ENCODE measurements around the gene TGM3. TPM values are rescaled to one million over a fixed set of nuclear protein-coding genes. Genes with fewer than 3 reads are reported as not detected.
"Not testable (repeated sequence)": the region's sequence is repeated elsewhere in the genome, so short reads cannot be mapped to it uniquely, and the experiment has no call there.

The TGM3 gene
- total RNA-seq, 2 experiments from 2014 or later = not detected

DNA sequence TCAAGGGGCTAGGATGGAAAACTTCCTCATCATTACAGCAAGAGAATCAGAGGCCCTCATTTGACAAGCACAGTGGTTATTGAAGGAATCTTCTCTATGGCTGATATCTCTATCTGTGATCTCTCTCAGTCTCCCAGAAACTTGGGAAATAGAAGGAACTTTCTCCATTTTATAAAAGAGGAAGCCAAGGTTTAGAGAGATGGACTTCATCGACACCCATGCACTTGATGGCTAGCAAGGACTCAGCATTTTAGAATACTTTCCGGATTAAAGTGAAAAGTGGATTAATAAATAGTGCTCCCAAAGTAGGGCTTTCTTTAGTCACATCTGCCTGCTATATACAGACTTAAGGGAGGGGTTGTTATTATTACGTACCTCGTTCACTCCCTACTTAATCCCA, 34.2 kb upstream of the TGM3 start:
- POLR2A ChIA-PET = no interaction called here
- intact Hi-C loops (cut with DNase I, micrococcal nuclease) = no loop called here
- Mint-ChIP-seq H3K9me3 (ENCODE audit: low read depth) (no peaks in the 10 kb centered on the region), H3K4me1 (no peaks in the 10 kb centered on the region), H3K27ac (no peak overlapping the region), H3K4me3 (no peak overlapping the region), H3K27me3 (peaks cover 11% of the 10 kb centered on the region), H3K36me3 (ENCODE audit: low read depth) (no peaks in the 10 kb centered on the region)
- no peak for ATAC-seq
- CTCF ChIA-PET = no interaction called here
- DNase-seq = no peak

DNA sequence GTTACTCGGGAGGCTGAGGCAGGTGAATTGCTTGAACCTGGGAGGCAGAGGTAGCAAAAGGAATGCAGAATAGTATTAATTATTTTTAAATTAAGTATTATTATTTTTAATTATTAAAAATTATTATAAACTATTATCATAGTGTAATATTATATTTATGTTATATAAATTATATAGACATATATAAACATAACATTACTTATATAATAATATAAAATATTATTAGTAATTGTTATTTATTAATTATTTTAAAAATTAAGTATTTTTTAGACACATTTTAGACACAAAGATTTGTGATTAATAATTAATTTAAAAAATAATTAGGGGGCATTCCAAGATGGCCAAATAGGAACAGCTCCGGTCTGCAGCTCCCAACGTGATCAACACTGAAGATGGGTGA, 31.7 kb upstream of the TGM3 start:
- ChIA-PET CTCF (interaction anchor here (0.7 kb wide), 1 partner anchor 9 kb away, joined by 3 read pairs; no protein-coding TSS in a partner anchor), POLR2A (no interaction called here)
- no peaks in the 10 kb centered on the region for H3K4me1 Mint-ChIP-seq

DNA sequence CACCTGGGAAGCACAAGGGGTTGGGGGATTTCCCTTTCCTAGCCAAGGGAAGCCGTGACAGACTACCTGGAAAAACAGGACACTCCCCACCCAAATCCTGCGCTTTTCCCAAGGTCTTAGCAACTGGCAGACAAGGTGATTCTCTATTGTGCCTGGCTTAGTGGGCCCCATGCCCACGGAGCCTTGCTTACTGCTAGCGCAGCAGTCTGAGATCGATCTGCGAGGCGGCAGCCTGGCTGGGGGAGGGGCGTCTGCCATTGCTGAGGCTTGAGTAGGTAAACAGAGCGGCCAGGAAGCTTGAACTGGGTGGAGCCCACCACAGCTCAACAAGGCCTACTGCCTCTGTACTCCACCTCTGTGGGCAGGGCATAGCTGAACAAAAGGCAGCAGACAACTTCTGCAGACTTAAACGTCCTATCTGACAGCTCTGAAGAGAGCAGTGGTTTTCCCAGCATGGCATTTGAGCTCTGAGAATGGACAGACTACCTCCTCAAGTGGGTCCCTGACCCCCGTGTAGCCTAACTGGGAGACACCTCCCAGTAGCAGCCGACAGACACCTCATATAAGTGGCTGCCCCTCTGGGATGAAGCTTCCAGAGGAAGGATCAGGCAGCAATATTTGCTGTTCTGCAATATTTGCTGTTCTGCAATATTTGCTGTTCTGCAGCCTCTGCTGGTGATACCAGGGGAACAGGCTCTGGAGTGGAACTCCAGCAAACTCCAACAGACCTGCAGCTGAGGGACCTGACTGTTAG, 31.0 kb upstream of the TGM3 start:
- H3K27me3 Mint-ChIP-seq = peaks cover 19% of the 10 kb centered on the region

More for the DNA sequence above, 31.7 kb upstream of the TGM3 start:
- intact Hi-C loops (cut with DNase I, micrococcal nuclease) = no loop called here
- Mint-ChIP-seq H3K9me3 (ENCODE audit: low read depth) (no peaks in the 10 kb centered on the region), H3K27ac (no peak overlapping the region), H3K4me3 (no peak overlapping the region), H3K36me3 (ENCODE audit: low read depth) (no peaks in the 10 kb centered on the region), H3K27me3 (peaks cover 19% of the 10 kb centered on the region)
- ATAC-seq (no peak), DNase-seq (no peak)

DNA sequence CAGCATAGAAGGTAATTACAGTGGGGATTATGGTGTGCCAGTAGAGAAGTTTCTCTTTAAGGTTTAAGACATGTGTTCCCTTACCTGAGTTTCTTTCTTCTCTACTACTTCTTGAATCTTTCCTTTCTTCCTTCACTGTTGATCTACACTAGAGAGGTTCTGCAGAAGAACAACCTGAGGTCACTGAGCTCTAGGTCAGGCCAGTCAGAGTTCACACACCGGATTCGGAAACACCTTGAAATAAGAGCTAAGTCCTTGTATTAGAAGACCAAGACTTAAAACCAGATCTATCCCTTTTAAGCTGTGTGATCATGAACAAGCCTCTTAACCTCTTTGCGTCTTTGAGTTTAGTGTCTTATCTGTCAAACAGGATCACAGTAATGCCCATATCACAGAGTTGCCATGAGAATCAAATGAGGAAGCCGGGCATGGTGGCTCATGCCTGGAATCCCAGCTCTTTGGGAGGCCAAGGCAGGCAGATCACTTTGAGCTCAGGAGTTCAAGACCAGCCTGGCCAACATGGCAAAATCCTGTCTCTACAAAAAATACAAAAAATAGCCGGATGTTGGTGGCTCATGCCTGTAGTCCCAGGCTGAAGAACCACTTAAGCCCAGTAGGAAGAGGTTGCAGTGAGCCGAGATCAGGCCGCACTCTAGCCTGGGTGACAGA, 22.0 kb upstream of the TGM3 start:
- no peak for ATAC-seq
- H3K36me3 Mint-ChIP-seq (ENCODE audit: low read depth) = no peaks in the 10 kb centered on the region
- peaks cover 3% of the 10 kb centered on the region for H3K9me3 Mint-ChIP-seq (ENCODE audit: low read depth)
- CTCF ChIA-PET = no interaction called here
- H3K4me3 Mint-ChIP-seq = no peak overlapping the region
- POLR2A ChIA-PET = no interaction called here
- H3K4me1 Mint-ChIP-seq = no peaks in the 10 kb centered on the region
- H3K27me3 Mint-ChIP-seq = peaks cover 11% of the 10 kb centered on the region
- no peak overlapping the region for H3K27ac Mint-ChIP-seq
- no peak for DNase-seq
- intact Hi-C loops (cut with DNase I, micrococcal nuclease) = no loop called here

More for the DNA sequence above, 31.0 kb upstream of the TGM3 start:
- H3K36me3 Mint-ChIP-seq (ENCODE audit: low read depth); H3K4me1 Mint-ChIP-seq; POLR2A ChIA-PET; intact Hi-C loops (cut with DNase I, micrococcal nuclease); ATAC-seq; H3K27ac Mint-ChIP-seq; H3K9me3 Mint-ChIP-seq (ENCODE audit: low read depth); H3K4me3 Mint-ChIP-seq: not testable (repeated sequence)
- CTCF ChIA-PET = interaction anchor here (0.6 kb wide), 1 partner anchor 10 kb away, joined by 4 read pairs; no protein-coding TSS in a partner anchor
- peak; percentile 10 for DNase-seq

DNA sequence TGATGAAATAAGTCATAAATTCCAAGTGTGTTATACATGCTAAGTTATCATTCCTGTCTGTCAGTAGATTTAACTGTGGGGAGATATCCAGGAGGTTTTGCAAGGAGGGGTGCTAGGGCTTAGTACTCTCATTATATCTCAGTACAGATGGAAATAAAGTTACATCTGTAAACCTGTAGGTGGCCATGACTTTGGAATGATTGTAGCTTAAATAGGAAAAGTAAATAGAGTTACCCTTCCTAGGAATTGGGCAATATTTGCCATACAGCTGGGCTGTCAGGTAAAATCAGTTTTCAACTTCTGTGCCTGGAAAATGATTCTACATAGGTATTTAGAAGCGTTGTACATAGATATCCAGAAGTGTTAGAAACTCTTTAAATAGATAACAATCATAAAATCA, 19.8 kb upstream of the TGM3 start:
- Mint-ChIP-seq H3K27ac (no peak overlapping the region), H3K27me3 (peaks cover 11% of the 10 kb centered on the region), H3K9me3 (ENCODE audit: low read depth) (no peaks in the 10 kb centered on the region), H3K4me3 (no peak overlapping the region), H3K4me1 (no peaks in the 10 kb centered on the region), H3K36me3 (ENCODE audit: low read depth) (no peaks in the 10 kb centered on the region)
- no peak for ATAC-seq
- intact Hi-C loops (cut with DNase I, micrococcal nuclease) = no loop called here
- no peak for DNase-seq
- ChIA-PET POLR2A (no interaction called here), CTCF (interaction anchor here (1.6 kb wide), 1 partner anchor 102 kb away, joined by 3 read pairs; no protein-coding TSS in a partner anchor)

DNA sequence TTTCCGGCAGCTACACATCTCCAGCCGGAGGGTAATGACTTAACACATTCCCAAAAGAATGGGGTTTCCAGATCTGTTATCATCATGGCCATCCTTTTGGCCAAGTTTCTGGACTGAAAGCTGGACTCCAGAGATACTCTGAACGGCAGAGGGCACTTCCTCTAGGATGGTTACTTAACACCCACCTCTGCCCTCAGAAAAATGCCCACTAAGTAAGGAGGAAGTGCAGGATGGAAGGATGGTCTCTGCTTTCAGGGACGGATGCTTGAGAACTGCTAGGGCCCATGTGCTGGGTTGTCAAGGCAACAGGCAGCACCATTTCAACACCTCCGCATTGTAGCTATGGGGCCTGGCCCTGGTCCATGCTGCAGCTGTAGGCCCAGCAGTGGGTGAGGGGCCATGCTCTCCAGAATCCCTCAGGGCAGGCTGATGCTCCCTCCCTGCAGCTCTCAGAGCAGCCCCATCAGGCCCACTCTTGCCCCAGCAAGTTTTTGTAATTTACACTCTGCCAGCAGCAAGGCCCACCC, 16.5 kb upstream of the TGM3 start:
- no peaks in the 10 kb centered on the region for H3K9me3 Mint-ChIP-seq (ENCODE audit: low read depth)
- ATAC-seq (no peak), DNase-seq (no peak)
- intact Hi-C loops (cut with DNase I, micrococcal nuclease) = no loop called here
- no peaks in the 10 kb centered on the region for H3K4me1 Mint-ChIP-seq
- H3K27ac Mint-ChIP-seq = no peak overlapping the region
- H3K27me3 Mint-ChIP-seq = peaks cover 11% of the 10 kb centered on the region
- ChIA-PET POLR2A (no interaction called here), CTCF (interaction anchor here (0.6 to 0.8 kb wide), 2 partner anchors 71 to 531 kb away, joined by 3 read pairs; no protein-coding TSS in a partner anchor)
- no peak overlapping the region for H3K4me3 Mint-ChIP-seq
- no peaks in the 10 kb centered on the region for H3K36me3 Mint-ChIP-seq (ENCODE audit: low read depth)

DNA sequence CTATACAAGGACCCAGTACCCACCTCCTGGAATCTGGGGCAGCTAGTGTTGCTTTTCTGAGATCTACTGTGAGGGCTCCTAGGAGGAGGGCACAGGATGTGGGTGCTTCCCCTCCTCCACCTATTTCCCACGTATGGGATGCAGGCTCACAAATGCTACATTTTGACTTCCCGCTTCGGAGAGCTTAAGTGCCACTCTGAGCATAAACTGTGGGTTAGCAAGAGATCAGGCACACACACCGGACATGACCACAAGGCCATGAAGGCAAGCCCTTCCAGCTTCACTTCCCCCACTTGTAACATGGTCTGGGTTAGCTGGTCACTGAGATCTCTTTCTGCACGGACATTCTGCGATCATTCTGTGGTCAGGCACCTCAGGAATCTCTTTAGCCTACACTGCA, 15.7 kb upstream of the TGM3 start:
- DNase-seq (no peak), ATAC-seq (no peak)
- H3K27ac Mint-ChIP-seq = no peak overlapping the region
- ChIA-PET POLR2A (no interaction called here), CTCF (no interaction called here)
- peaks cover 8% of the 10 kb centered on the region for H3K27me3 Mint-ChIP-seq
- H3K36me3 Mint-ChIP-seq (ENCODE audit: low read depth) = no peaks in the 10 kb centered on the region
- H3K9me3 Mint-ChIP-seq (ENCODE audit: low read depth) = no peaks in the 10 kb centered on the region
- intact Hi-C loops (cut with DNase I, micrococcal nuclease) = no loop called here
- no peak overlapping the region for H3K4me3 Mint-ChIP-seq
- H3K4me1 Mint-ChIP-seq = no peaks in the 10 kb centered on the region

DNA sequence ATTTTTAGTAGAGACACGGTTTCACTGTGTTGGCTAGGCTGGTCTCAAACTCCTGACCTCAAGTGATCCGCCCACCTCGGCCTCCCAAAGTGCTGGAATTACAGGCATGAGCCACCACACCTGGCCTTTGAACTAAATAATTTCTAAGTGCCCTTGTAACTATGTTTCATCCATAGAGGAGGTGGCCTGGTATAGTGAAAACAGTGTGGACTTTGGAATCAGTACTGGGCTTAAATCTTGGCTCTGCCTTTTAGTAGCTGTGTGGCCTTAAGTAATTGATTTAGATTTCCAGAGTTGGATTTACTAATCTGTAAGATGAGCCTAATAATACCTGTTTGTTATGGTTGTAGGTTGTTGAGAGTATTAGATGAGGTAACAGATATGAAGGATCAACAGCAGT, 14.2 kb upstream of the TGM3 start:
- Mint-ChIP-seq H3K36me3 (ENCODE audit: low read depth) (no peaks in the 10 kb centered on the region), H3K27me3 (peaks cover 5% of the 10 kb centered on the region), H3K4me1 (no peaks in the 10 kb centered on the region), H3K4me3 (no peak overlapping the region), H3K27ac (no peak overlapping the region), H3K9me3 (ENCODE audit: low read depth) (no peaks in the 10 kb centered on the region)
- CTCF ChIA-PET = no interaction called here
- ATAC-seq (no peak), DNase-seq (no peak)
- intact Hi-C loops (cut with DNase I, micrococcal nuclease) = no loop called here
- POLR2A ChIA-PET = no interaction called here

DNA sequence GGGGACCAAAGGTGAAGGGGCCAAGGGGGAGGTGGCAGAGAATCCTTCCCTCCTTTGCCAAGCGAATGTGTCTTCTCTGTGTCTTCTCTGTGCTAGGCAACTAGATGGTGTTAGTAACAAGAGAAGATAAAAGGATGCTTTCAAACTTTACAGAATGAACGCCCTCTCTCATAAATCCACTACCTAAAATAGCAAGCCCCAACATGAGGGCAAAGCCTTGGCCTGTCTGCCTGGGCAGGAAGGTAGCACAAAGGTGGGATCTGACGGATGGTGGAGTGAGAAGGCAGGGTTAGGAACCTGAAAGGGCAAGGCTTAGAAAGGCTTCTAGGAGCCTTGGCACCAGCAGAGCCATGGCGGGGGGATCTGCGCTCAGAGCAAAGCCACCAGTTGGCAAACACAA, 13.6 kb upstream of the TGM3 start:
- CTCF ChIA-PET = interaction anchor here (0.8 kb wide), 1 partner anchor 14 kb away, joined by 4 read pairs; no protein-coding TSS in a partner anchor
- POLR2A ChIA-PET = no interaction called here
- intact Hi-C loops (cut with DNase I, micrococcal nuclease) = no loop called here

DNA sequence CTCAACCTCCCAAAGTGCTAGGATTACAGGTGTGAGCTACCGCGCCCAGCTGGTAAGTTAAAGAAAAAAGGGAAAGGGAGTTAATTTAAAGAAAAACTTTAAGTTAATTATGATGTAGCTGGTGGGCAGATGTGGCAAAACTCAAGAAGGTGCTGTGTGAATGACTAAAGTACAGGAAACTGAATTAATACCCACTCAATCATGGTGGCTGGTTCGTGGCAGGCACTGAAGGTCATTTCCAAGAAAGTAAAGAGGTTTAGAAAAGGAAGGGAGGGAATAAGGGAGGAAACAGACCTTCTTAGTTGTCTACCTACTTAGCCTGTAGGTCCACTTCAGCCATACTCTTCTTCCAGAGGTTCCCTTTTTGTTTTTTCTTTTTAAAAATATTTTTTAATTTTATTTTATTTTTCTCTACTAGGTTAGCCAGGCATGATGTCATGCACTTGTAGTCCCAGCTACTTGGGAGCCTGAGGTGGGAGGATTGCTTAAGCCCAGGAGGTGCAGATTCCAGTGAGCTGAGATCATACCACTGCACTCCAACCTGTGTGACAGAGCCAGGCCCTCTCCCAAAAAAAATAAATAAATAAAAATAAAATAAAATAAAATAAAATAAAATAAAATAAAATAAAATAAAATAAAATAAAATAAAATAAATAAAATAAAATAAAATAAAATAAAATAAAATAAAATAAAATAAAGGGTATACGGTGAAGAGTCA, 11.9 kb upstream of the TGM3 start:
- no peaks in the 10 kb centered on the region for H3K9me3 Mint-ChIP-seq (ENCODE audit: low read depth)
- no peak for DNase-seq
- no peak overlapping the region for H3K4me3 Mint-ChIP-seq

More for the DNA sequence above, 13.6 kb upstream of the TGM3 start:
- ATAC-seq = no peak
- no peaks in the 10 kb centered on the region for H3K36me3 Mint-ChIP-seq (ENCODE audit: low read depth)
- DNase-seq = no peak
- H3K27ac Mint-ChIP-seq = no peak overlapping the region
- peaks cover 2% of the 10 kb centered on the region for H3K27me3 Mint-ChIP-seq
- no peaks in the 10 kb centered on the region for H3K9me3 Mint-ChIP-seq (ENCODE audit: low read depth)
- no peaks in the 10 kb centered on the region for H3K4me1 Mint-ChIP-seq
- no peak overlapping the region for H3K4me3 Mint-ChIP-seq

DNA sequence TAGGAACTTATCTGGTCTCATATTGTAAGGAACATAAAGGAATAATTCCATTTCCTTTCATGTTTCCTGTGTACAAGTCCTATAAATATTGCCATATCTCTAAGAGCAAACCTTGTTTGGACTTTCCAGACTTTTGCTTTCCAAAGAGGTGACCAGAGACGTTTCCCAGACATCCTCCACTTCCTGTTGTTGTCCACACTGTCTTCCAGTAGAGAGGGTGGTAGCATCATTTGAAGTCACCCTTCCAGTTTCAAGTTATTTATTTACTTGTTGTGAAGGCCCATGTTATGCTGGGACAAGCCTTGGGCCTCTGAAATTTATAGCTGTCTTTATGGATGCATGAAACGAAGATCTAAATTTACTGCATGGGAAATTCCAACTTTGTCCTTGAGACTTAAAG, 10.6 kb upstream of the TGM3 start:
- no peaks in the 10 kb centered on the region for H3K4me1 Mint-ChIP-seq
- POLR2A ChIA-PET = interaction anchor here (0.6 kb wide), 1 partner anchor 68 kb away, joined by 10 read pairs; no protein-coding TSS in a partner anchor
- intact Hi-C loops (cut with DNase I, micrococcal nuclease) = no loop called here
- H3K9me3 Mint-ChIP-seq (ENCODE audit: low read depth) = no peaks in the 10 kb centered on the region
- no peak overlapping the region for H3K27ac Mint-ChIP-seq
- H3K36me3 Mint-ChIP-seq (ENCODE audit: low read depth) = no peaks in the 10 kb centered on the region
- CTCF ChIA-PET = no interaction called here
- H3K4me3 Mint-ChIP-seq = no peak overlapping the region
- DNase-seq (no peak), ATAC-seq (no peak)
- H3K27me3 Mint-ChIP-seq = peaks cover 5% of the 10 kb centered on the region

More for the DNA sequence above, 11.9 kb upstream of the TGM3 start:
- CTCF ChIA-PET = no interaction called here
- no peaks in the 10 kb centered on the region for H3K36me3 Mint-ChIP-seq (ENCODE audit: low read depth)
- H3K27ac Mint-ChIP-seq = no peak overlapping the region
- no peaks in the 10 kb centered on the region for H3K4me1 Mint-ChIP-seq
- intact Hi-C loops (cut with DNase I, micrococcal nuclease) = no loop called here
- POLR2A ChIA-PET = no interaction called here
- peaks cover 2% of the 10 kb centered on the region for H3K27me3 Mint-ChIP-seq
- ATAC-seq = no peak

Data from activated CD4-positive, alpha-beta T cell treated with anti-CD3 and anti-CD28 coated beads for 36 hours (primary cell).